Astrocyte of the cerebellum (primary cell): ENCODE results near the gene CAV3.
A peak's percentile ranks its signal among the peaks of the same experiment; 100 is the strongest.

Source experiments
- DNase-seq: peaks from one replicate; pipeline ENCODE4 v3.0.0-alpha.2; 2011; ENCODE audit warnings: low read depth
- H3K4me3 ChIP-seq: 2 replicates; pipeline ENCODE4 v1.5.1; 2011; ENCODE audit warnings: mild to moderate bottlenecking, low read depth, low read length, moderate library complexity
- in situ Hi-C: cut with HindIII; loops from 2 replicates; pipeline ENCODE4 v1.10.0; 2017; ENCODE audit warnings: low sequenced_read_pairs
- TF ChIP-seq, protein P1 (sequence below): IDR thresholded peaks from 2 replicates; pipeline ENCODE4 v1.5.1; 2012; ENCODE audit warnings: low read length, low read depth, moderate library complexity, mild to moderate bottlenecking; ENCODE audit errors: missing control alignments

CAV3 gene

DNA sequence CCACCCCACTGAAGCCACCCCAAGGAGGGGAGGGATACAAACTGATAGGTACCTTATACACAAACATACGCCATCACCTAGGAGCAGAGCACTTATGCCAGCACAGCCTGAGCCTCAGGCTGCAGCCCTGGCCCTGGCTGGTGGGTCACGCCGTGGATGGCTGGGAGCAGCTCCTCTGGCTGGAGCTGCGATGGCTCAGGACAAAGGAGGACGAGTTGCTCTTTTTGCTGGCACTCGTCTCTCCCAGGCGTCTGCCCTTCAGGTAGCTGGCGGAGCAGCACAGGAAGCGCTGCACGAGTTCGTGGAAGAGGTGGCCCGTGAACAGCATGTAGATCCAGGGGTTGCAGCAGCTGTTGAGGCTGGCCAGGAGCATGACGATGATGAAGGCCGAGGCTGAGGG is 19.2 kb downstream of the CAV3 start:
- no peak overlapping the region for H3K4me3 ChIP-seq
- in situ Hi-C loops = no loop called here
- TF ChIP-seq, protein P1, sequence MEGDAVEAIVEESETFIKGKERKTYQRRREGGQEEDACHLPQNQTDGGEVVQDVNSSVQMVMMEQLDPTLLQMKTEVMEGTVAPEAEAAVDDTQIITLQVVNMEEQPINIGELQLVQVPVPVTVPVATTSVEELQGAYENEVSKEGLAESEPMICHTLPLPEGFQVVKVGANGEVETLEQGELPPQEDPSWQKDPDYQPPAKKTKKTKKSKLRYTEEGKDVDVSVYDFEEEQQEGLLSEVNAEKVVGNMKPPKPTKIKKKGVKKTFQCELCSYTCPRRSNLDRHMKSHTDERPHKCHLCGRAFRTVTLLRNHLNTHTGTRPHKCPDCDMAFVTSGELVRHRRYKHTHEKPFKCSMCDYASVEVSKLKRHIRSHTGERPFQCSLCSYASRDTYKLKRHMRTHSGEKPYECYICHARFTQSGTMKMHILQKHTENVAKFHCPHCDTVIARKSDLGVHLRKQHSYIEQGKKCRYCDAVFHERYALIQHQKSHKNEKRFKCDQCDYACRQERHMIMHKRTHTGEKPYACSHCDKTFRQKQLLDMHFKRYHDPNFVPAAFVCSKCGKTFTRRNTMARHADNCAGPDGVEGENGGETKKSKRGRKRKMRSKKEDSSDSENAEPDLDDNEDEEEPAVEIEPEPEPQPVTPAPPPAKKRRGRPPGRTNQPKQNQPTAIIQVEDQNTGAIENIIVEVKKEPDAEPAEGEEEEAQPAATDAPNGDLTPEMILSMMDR = no peak
- DNase-seq = no peak

DNA sequence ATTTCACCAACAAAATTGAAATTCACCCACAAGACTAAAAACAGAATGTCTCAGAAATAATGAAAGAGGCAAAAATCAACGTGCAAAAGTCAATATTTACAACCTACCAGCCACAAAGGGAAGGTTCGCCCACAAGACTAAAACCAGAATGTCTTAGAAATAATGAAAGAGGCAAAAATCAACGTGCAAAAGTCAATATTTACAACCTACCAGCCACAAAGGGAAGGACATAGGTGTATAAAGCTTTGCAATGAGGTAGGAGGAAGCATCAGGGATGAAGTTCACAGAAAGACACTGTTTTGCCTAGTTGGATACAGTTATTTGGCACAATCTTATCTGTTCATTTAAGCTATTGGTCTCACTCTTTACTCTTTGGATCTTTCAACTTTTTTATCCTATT is 21.5 kb downstream of the CAV3 start:
- DNase-seq = no peak
- H3K4me3 ChIP-seq = no peak overlapping the region
- TF ChIP-seq, protein P1 = no peak
- in situ Hi-C loops = loop anchor here (5.0 kb wide), 1 partner anchor 88 kb away; no protein-coding TSS in a partner anchor

DNA sequence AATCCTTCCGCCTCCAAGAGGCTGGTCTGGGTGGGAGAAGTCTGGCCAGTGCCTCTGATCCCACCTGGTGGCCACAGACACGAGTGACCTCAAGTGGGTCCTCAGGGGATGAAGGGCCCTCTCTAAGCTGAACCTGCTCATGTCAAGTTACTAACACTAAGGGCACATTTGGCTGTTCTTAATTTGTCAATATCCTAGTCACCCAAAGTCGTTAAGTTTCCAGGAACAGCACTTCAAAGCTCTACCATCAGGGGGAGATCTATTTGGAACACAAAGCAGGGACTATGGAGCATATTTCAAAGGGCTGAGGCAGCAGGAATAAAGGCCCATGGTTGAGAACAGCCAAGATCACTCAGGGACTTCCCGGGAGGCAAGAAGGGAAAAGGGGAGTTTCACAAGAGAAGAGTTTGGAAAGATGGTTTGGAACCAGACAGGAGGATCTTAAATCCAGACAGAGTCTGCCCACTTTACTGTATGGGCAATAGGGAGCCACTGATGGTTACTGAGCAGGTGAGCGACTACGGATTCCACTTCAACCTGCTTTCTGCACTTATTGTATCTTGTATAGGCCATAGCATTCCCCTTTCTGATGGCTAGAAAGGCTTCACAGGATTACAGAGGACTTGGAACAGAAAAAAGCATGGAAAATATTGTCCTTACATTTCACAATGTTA is 22.1 kb downstream of the CAV3 start:
- TF ChIP-seq, protein P1 = peak; percentile 47
- in situ Hi-C loops = loop anchor here (5.0 kb wide), 1 partner anchor 88 kb away; no protein-coding TSS in a partner anchor
- no peak for DNase-seq
- no peak overlapping the region for H3K4me3 ChIP-seq

DNA sequence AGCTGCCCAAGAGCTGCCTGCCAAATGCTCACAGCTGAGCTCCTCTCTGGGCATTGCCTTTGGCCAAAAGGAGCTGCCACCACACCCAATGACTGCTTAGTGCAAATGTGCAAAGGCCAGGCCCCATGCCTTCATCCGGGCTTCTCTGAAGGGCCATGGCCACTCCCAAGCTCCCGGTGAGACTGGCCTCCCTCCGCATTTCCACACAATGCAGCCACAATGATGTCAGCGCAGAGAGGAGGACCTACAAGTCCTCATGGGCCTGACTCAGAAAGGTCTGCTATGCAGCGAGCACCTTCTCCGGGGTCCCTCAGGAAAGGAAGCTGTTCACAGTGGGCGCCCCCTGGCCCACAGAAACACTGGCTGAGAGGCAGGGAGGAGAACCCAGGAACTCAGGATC is 23.1 kb downstream of the CAV3 start:
- in situ Hi-C loops = loop anchor here (5.0 kb wide), 1 partner anchor 89 kb away; no protein-coding TSS in a partner anchor
- DNase-seq = no peak
- no peak overlapping the region for H3K4me3 ChIP-seq
- TF ChIP-seq, protein P1 = no peak

DNA sequence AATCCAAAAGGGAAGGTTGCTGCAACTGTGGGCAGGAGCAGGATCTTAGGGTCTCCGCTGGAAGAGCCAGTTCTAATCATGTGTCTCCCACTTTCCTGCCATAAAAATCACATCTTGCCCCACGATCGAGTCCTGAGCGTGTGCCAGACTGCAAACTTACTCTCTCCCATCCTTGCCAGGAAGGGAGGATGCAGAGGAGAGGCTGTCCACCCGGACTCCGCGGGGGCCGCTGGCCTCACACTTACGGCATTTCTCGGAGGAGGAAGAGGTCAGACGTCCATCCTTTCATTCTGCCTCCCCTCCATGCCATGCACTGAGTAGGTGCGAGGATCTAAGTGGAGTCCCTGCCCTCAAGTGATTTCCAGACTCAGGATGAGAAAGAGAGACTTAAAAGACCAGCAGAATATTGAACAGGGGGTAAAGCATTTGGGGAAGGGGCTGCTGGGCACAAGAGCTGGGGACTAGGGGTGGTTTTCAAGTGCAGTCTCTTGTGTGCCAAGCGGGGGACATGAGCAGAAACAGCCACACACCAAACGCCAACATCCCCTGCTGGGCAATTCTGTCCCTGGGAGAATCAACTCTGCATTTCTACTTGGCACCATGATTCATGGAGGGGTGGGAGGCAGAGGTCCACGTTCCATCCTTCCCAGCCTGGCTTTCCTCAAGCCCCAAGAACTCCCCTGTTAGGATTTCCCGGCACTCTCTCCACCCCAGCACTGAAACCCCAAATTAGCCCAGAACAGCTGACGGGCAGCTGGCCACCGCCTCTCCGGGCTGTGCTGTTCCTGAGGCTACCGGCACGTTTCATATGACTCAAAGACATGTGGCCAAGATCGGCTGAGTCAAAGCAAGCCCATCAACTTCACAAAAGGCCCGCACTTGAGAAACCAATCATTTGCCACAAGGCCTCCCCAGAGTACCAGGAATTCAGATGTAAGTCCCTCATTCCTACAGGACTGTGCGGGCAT is 24.2 kb downstream of the CAV3 start:
- H3K4me3 ChIP-seq = no peak overlapping the region
- TF ChIP-seq, protein P1 = peak; percentile 8
- peak; percentile 75 for DNase-seq
- in situ Hi-C loops = loop anchor here (5.0 kb wide), 1 partner anchor 91 kb away; no protein-coding TSS in a partner anchor

DNA sequence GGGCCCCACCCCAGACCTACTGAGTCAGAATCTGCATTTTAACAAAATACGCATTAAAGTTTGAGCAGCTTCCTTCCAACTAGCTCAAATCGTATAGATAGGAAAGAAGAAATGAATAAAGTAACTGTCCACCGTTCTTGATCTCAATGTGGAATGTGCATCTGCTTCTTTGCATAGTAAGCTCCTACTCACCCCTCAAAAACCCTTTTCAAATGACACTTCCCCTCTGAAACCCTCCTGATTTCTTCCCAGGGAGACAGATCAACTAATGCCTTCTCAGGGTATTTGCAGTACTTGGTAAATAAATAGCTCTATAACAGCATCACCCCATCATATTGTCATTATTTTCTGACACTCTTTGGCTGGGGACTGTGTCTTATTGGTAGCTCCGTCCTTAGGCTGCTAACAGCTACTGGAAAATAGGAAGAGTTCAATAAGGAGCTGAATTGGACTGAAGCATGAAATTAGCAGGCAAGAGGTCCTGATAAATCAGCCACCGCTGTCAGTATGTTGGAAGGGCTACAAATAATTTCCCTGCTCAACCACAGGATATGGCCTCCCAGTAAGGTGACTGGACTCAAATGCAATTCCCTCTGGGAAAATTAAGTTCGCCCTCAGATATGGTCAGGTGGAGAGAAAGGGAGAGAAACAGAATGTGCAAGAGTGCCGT is 25.6 kb downstream of the CAV3 start:
- in situ Hi-C loops = loop anchor here (5.0 kb wide), 1 partner anchor 92 kb away; no protein-coding TSS in a partner anchor
- no peak overlapping the region for H3K4me3 ChIP-seq
- DNase-seq = peak; percentile 67
- TF ChIP-seq, protein P1 = no peak
